ENCODE measurements around the gene RLN3. TPM values are rescaled to one million over a fixed set of nuclear protein-coding genes. Genes with fewer than 3 reads are reported as not detected.

Gene RLN3
- not detected in 2 replicates for total RNA-seq
- not detected in 2 replicates for polyA plus RNA-seq
- polyA plus RNA-seq (2012): not detected in 2 replicates
- not detected in 2 replicates for polyA minus RNA-seq (ENCODE audit: low replicate concordance)

GRCh38 chr19:14027856-14028450, at the start of gene RLN3:
TSS of gene RLN3 (plus strand) at chr19:14028148. CDS start at chr19:14028205, 57 bp downstream.
- Histone ChIP-seq H3K9ac (ENCODE audit: insufficient read depth, low read length) (no peak within 1 kb of the TSS), H3K4me2 (ENCODE audit: extremely low read depth, insufficient read depth, low read length) (no peak within 1 kb of the TSS), H3K27ac (ENCODE audit: insufficient read depth, low read length) (no peak within 1 kb of the TSS), H3K27me3 (ENCODE audit: control insufficient read depth, insufficient read depth, low read length) (peaks cover 8% of the 10 kb centered on the region), H3K4me1 (ENCODE audit: control insufficient read depth, extremely low read depth, insufficient read depth, low read length) (peaks cover 5% of the 10 kb centered on the region), H3K4me3 (replicated peaks in 1 of 4; ENCODE audit: control extremely low read depth in 1 of 4, insufficient read depth in 1 of 4, low read depth in 3 of 4, low read length in 4 of 4) (no peak within 1 kb of the TSS), H2AFZ (ENCODE audit: low read length) (no peak within 1 kb of the TSS), H3K79me2 (ENCODE audit: control insufficient read depth, insufficient read depth, low read length) (no peaks in the 10 kb centered on the region), H4K20me1 (ENCODE audit: control insufficient read depth, extremely low read depth, insufficient read depth, low read length) (no peaks in the 10 kb centered on the region), H3K36me3 (ENCODE audit: control insufficient read depth, insufficient read depth, low read length) (no peaks in the 10 kb centered on the region), H3K9me3 (ENCODE audit: control insufficient read depth, insufficient read depth, low read depth, low read length) (no peaks in the 10 kb centered on the region)
- DNase-seq (ENCODE audit: low read depth in 2 of 2): no peak
- TF ChIP-seq CTCF (conservative IDR thresholded peaks at IDR 0.05 in 1 of 2, IDR thresholded peaks at IDR 0.05 in 1 of 2; ENCODE audit: low read depth in 1 of 2, low read length in 2 of 2) (no peak), EZH2 (IDR thresholded peaks at IDR 0.05; ENCODE audit: low read length, missing control alignments) (no peak)

- Histone ChIP-seq H2AFZ (ENCODE audit: low read length) (no peak overlapping the region), H4K20me1 (ENCODE audit: control insufficient read depth, extremely low read depth, insufficient read depth, low read length) (no peaks in the 10 kb centered on the region), H3K9me3 (ENCODE audit: control insufficient read depth, insufficient read depth, low read depth, low read length) (no peaks in the 10 kb centered on the region), H3K4me3 (replicated peaks in 1 of 4; ENCODE audit: control extremely low read depth in 1 of 4, insufficient read depth in 1 of 4, low read depth in 3 of 4, low read length in 4 of 4) (peak overlapping the region in 1 of 4 experiments; percentile 7), H3K4me2 (ENCODE audit: extremely low read depth, insufficient read depth, low read length) (peak overlapping the region; percentile 40), H3K27me3 (ENCODE audit: control insufficient read depth, insufficient read depth, low read length) (no peaks in the 10 kb centered on the region), H3K36me3 (ENCODE audit: control insufficient read depth, insufficient read depth, low read length) (peaks cover 3% of the 10 kb centered on the region), H3K4me1 (ENCODE audit: control insufficient read depth, extremely low read depth, insufficient read depth, low read length) (peaks cover 2% of the 10 kb centered on the region), H3K79me2 (ENCODE audit: control insufficient read depth, insufficient read depth, low read length) (no peaks in the 10 kb centered on the region), H3K27ac (ENCODE audit: insufficient read depth, low read length) (no peak overlapping the region), H3K9ac (ENCODE audit: insufficient read depth, low read length) (no peak overlapping the region)
- TF ChIP-seq EZH2 (IDR thresholded peaks at IDR 0.05; ENCODE audit: low read length, missing control alignments) (no peak), CTCF (conservative IDR thresholded peaks at IDR 0.05 in 1 of 2, IDR thresholded peaks at IDR 0.05 in 1 of 2; ENCODE audit: low read depth in 1 of 2, low read length in 2 of 2) (no peak)
- peak in 1 of 2 donors; percentile 14 for DNase-seq (ENCODE audit: low read depth in 2 of 2)
These were observed 49.4 kb upstream of the RLN3 start for GRCh38 chr19:13978351-13979243.

- no peaks in the 10 kb centered on the region for H3K27me3 ChIP-seq (ENCODE audit: control insufficient read depth, insufficient read depth, low read length)
- H3K36me3 ChIP-seq (ENCODE audit: control insufficient read depth, insufficient read depth, low read length): peaks cover 3% of the 10 kb centered on the region
- H2AFZ ChIP-seq (ENCODE audit: low read length): no peak overlapping the region
- no peak for TF ChIP-seq EZH2 (IDR thresholded peaks at IDR 0.05; ENCODE audit: low read length, missing control alignments)
- TF ChIP-seq CTCF (conservative IDR thresholded peaks at IDR 0.05 in 1 of 2, IDR thresholded peaks at IDR 0.05 in 1 of 2; ENCODE audit: low read depth in 1 of 2, low read length in 2 of 2): no peak
- H3K79me2 ChIP-seq (ENCODE audit: control insufficient read depth, insufficient read depth, low read length): no peaks in the 10 kb centered on the region
- DNase-seq (ENCODE audit: low read depth in 2 of 2): no peak
- no peak overlapping the region for H3K27ac ChIP-seq (ENCODE audit: insufficient read depth, low read length)
- H3K4me1 ChIP-seq (ENCODE audit: control insufficient read depth, extremely low read depth, insufficient read depth, low read length): peaks cover 2% of the 10 kb centered on the region
- H4K20me1 ChIP-seq (ENCODE audit: control insufficient read depth, extremely low read depth, insufficient read depth, low read length): no peaks in the 10 kb centered on the region
- H3K9ac ChIP-seq (ENCODE audit: insufficient read depth, low read length): no peak overlapping the region
- H3K4me3 ChIP-seq (replicated peaks in 1 of 4; ENCODE audit: control extremely low read depth in 1 of 4, insufficient read depth in 1 of 4, low read depth in 3 of 4, low read length in 4 of 4): peak overlapping the region in 1 of 4 experiments; percentile 7
- H3K9me3 ChIP-seq (ENCODE audit: control insufficient read depth, insufficient read depth, low read depth, low read length): no peaks in the 10 kb centered on the region
- H3K4me2 ChIP-seq (ENCODE audit: extremely low read depth, insufficient read depth, low read length): peak overlapping the region; percentile 40
These were observed 48.7 kb upstream of the RLN3 start for GRCh38 chr19:13979244-13979615.
